Activated CD8-positive, alpha-beta T cell treated with anti-CD3 and anti-CD28 coated beads, Interleukin-2, amount 10 ng/mL, durations not matched to agents 7 days and 5 days (primary cell): ENCODE results near the gene DRG2. TPM values are rescaled to one million over a fixed set of nuclear protein-coding genes. Genes with fewer than 3 reads are reported as not detected.

ENCODE experiments used
- ATAC-seq: fragments of 150-1000 bp; cut with Tn5 transposase; one replicate; pipeline ENCODE4 v1.10.0; 2021; ENCODE audit warnings: moderate library complexity
- CTCF ChIA-PET: fragments of 350-600 bp; sonication (Branson Sonifier 250); formaldehyde crosslinking; loops from one replicate; lab custom pipeline; 2021; ENCODE audit warnings: antibody characterized with exemption; lab: Charles Lee
- POLR2A ChIA-PET: fragments of 350-600 bp; sonication (Branson Sonifier 250); formaldehyde crosslinking; loops from one replicate; lab custom pipeline; 2021; ENCODE audit warnings: antibody characterized with exemption; lab: Charles Lee
- DNase-seq: peaks from one replicate; pipeline ENCODE4 v3.0.0-alpha.2; 2020
- H3K27ac Mint-ChIP-seq: one replicate; pipeline ENCODE4 v1.8.0; 2021; ENCODE audit warnings: mild to moderate bottlenecking, mixed read lengths
- H3K27me3 Mint-ChIP-seq: one replicate; pipeline ENCODE4 v1.8.0; 2021; ENCODE audit warnings: low read depth, mixed read lengths
- H3K36me3 Mint-ChIP-seq: one replicate; pipeline ENCODE4 v1.8.0; 2021; ENCODE audit warnings: low read depth, mixed read lengths
- H3K4me1 Mint-ChIP-seq: one replicate; pipeline ENCODE4 v1.8.0; 2021; ENCODE audit warnings: low read depth, mixed read lengths
- H3K4me3 Mint-ChIP-seq: one replicate; pipeline ENCODE4 v1.8.0; 2021; ENCODE audit warnings: mild to moderate bottlenecking, mixed read lengths
- H3K9me3 Mint-ChIP-seq: one replicate; pipeline ENCODE4 v1.8.0; 2022; ENCODE audit warnings: mixed read lengths; ENCODE audit not compliant: insufficient read depth
- total RNA-seq, 2 experiments: library from RNA; stranded (reverse); gene quantifications; one replicate each; pipeline ENCODE4 v1.2.3, GENCODE V29; 2021

Gene DRG2
- total RNA-seq, 2 experiments from 2014 or later = 48.1 to 53.5 TPM

GRCh38 chr17:18089613-18090012 is 1.9 kb downstream of the DRG2 start:
- H3K36me3 Mint-ChIP-seq = peaks cover 26% of the 10 kb centered on the region
- POLR2A ChIA-PET = no interaction called here
- H3K4me3 Mint-ChIP-seq = peak overlapping the region; percentile 100
- CTCF ChIA-PET = no interaction called here
- ATAC-seq (no peak), DNase-seq (no peak)
- peak overlapping the region; percentile 64 for H3K27ac Mint-ChIP-seq
- no peaks in the 10 kb centered on the region for H3K9me3 Mint-ChIP-seq
- peaks cover 25% of the 10 kb centered on the region for H3K4me1 Mint-ChIP-seq
- no peaks in the 10 kb centered on the region for H3K27me3 Mint-ChIP-seq

- no peaks in the 10 kb centered on the region for H3K27me3 Mint-ChIP-seq
- ChIA-PET POLR2A (interaction anchor here (0.5 kb wide), 1 partner anchor 206 kb away, joined by 3 read pairs; no protein-coding TSS in a partner anchor), CTCF (no interaction called here)
- peaks cover 11% of the 10 kb centered on the region for H3K4me1 Mint-ChIP-seq
- DNase-seq (no peak), ATAC-seq (peak; percentile 18)
- H3K4me3 Mint-ChIP-seq = no peak overlapping the region
- peaks cover 34% of the 10 kb centered on the region for H3K36me3 Mint-ChIP-seq
- H3K27ac Mint-ChIP-seq = no peak overlapping the region
- H3K9me3 Mint-ChIP-seq = no peaks in the 10 kb centered on the region
Observed at GRCh38 chr17:18093616-18094408, 6.1 kb downstream of the DRG2 start.

GRCh38 chr17:18094409-18094807 is 6.7 kb downstream of the DRG2 start:
- no peak overlapping the region for H3K27ac Mint-ChIP-seq
- DNase-seq (no peak), ATAC-seq (no peak)

GRCh38 chr17:18099516-18099915 is 11.8 kb downstream of the DRG2 start:
- Mint-ChIP-seq H3K9me3 (no peaks in the 10 kb centered on the region), H3K4me3 (no peak overlapping the region), H3K27ac (no peak overlapping the region), H3K4me1 (no peaks in the 10 kb centered on the region), H3K36me3 (peaks cover 28% of the 10 kb centered on the region), H3K27me3 (no peaks in the 10 kb centered on the region)
- DNase-seq (no peak), ATAC-seq (no peak)
- POLR2A ChIA-PET = no interaction called here
- CTCF ChIA-PET = no interaction called here

More at GRCh38 chr17:18094409-18094807, 6.7 kb downstream of the DRG2 start:
- ChIA-PET CTCF (no interaction called here), POLR2A (interaction anchor here (0.5 kb wide), 1 partner anchor 207 kb away, joined by 3 read pairs; no protein-coding TSS in a partner anchor)
- Mint-ChIP-seq H3K4me3 (no peak overlapping the region), H3K27me3 (no peaks in the 10 kb centered on the region), H3K9me3 (no peaks in the 10 kb centered on the region), H3K4me1 (peaks cover 5% of the 10 kb centered on the region), H3K36me3 (peaks cover 36% of the 10 kb centered on the region)

GRCh38 chr17:18100616-18101015 is 12.9 kb downstream of the DRG2 start:
- Mint-ChIP-seq H3K36me3 (peaks cover 26% of the 10 kb centered on the region), H3K4me3 (no peak overlapping the region), H3K27ac (no peak overlapping the region), H3K9me3 (no peaks in the 10 kb centered on the region), H3K4me1 (no peaks in the 10 kb centered on the region), H3K27me3 (no peaks in the 10 kb centered on the region)
- ChIA-PET POLR2A (interaction anchor here (0.6 kb wide), 1 partner anchor 76 kb away, joined by 3 read pairs; no protein-coding TSS in a partner anchor), CTCF (no interaction called here)
- no peak for ATAC-seq
- no peak for DNase-seq

- no peaks in the 10 kb centered on the region for H3K27me3 Mint-ChIP-seq
- no peak overlapping the region for H3K4me3 Mint-ChIP-seq
- H3K4me1 Mint-ChIP-seq = no peaks in the 10 kb centered on the region
- POLR2A ChIA-PET = no interaction called here
- ATAC-seq (no peak), DNase-seq (no peak)
- H3K9me3 Mint-ChIP-seq = no peaks in the 10 kb centered on the region
- CTCF ChIA-PET = no interaction called here
- H3K27ac Mint-ChIP-seq = no peak overlapping the region
- peaks cover 16% of the 10 kb centered on the region for H3K36me3 Mint-ChIP-seq
Observed at GRCh38 chr17:18101828-18102227, 14.1 kb downstream of the DRG2 start.

- ATAC-seq = no peak
- Mint-ChIP-seq H3K9me3 (no peaks in the 10 kb centered on the region), H3K4me1 (no peaks in the 10 kb centered on the region), H3K27ac (no peak overlapping the region), H3K4me3 (no peak overlapping the region), H3K36me3 (peaks cover 19% of the 10 kb centered on the region), H3K27me3 (no peaks in the 10 kb centered on the region)
- no peak for DNase-seq
- POLR2A ChIA-PET = no interaction called here
- CTCF ChIA-PET = no interaction called here
Observed at GRCh38 chr17:18102640-18103039, 14.9 kb downstream of the DRG2 start.

GRCh38 chr17:18105027-18105426 is 17.3 kb downstream of the DRG2 start:
- no peak for ATAC-seq
- POLR2A ChIA-PET = no interaction called here
- Mint-ChIP-seq H3K4me3 (no peak overlapping the region), H3K36me3 (peaks cover 14% of the 10 kb centered on the region), H3K4me1 (no peaks in the 10 kb centered on the region), H3K27ac (no peak overlapping the region), H3K27me3 (no peaks in the 10 kb centered on the region), H3K9me3 (no peaks in the 10 kb centered on the region)
- CTCF ChIA-PET = no interaction called here
- DNase-seq = no peak

- Mint-ChIP-seq H3K27ac (no peak overlapping the region), H3K4me1 (no peaks in the 10 kb centered on the region), H3K27me3 (no peaks in the 10 kb centered on the region), H3K9me3 (no peaks in the 10 kb centered on the region), H3K4me3 (no peak overlapping the region), H3K36me3 (peaks cover 9% of the 10 kb centered on the region)
- ChIA-PET CTCF (no interaction called here), POLR2A (no interaction called here)
- ATAC-seq (no peak), DNase-seq (no peak)
Observed at GRCh38 chr17:18105595-18105994, 17.8 kb downstream of the DRG2 start.

GRCh38 chr17:18106211-18106610 is 18.5 kb downstream of the DRG2 start:
- CTCF ChIA-PET = no interaction called here
- no peak overlapping the region for H3K4me3 Mint-ChIP-seq

GRCh38 chr17:18107061-18107790 is 19.5 kb downstream of the DRG2 start:
- CTCF ChIA-PET = no interaction called here

More at GRCh38 chr17:18106211-18106610, 18.5 kb downstream of the DRG2 start:
- no peak for DNase-seq
- H3K4me1 Mint-ChIP-seq = no peaks in the 10 kb centered on the region
- H3K9me3 Mint-ChIP-seq = no peaks in the 10 kb centered on the region
- H3K36me3 Mint-ChIP-seq = peaks cover 9% of the 10 kb centered on the region
- no peak for ATAC-seq
- H3K27ac Mint-ChIP-seq = no peak overlapping the region
- POLR2A ChIA-PET = no interaction called here
- no peaks in the 10 kb centered on the region for H3K27me3 Mint-ChIP-seq

GRCh38 chr17:18107971-18108370 is 20.2 kb downstream of the DRG2 start:
- no peaks in the 10 kb centered on the region for H3K27me3 Mint-ChIP-seq
- POLR2A ChIA-PET = no interaction called here

More at GRCh38 chr17:18107061-18107790, 19.5 kb downstream of the DRG2 start:
- ATAC-seq = no peak
- Mint-ChIP-seq H3K9me3 (no peaks in the 10 kb centered on the region), H3K36me3 (peaks cover 5% of the 10 kb centered on the region), H3K27me3 (no peaks in the 10 kb centered on the region), H3K4me3 (no peak overlapping the region), H3K27ac (no peak overlapping the region), H3K4me1 (no peaks in the 10 kb centered on the region)
- no peak for DNase-seq
- POLR2A ChIA-PET = no interaction called here

More at GRCh38 chr17:18107971-18108370, 20.2 kb downstream of the DRG2 start:
- DNase-seq (no peak), ATAC-seq (no peak)
- Mint-ChIP-seq H3K36me3 (peaks cover 5% of the 10 kb centered on the region), H3K9me3 (no peaks in the 10 kb centered on the region), H3K4me1 (no peaks in the 10 kb centered on the region), H3K4me3 (no peak overlapping the region), H3K27ac (no peak overlapping the region)
- CTCF ChIA-PET = no interaction called here
